Thyroid gland (tissue), 4 donors: ENCODE measurements around the gene ST14.

ENCODE experiments used
- CTCF ChIP-seq, 6 experiments: fragments of 200-600 bp in 3 of 6; fragments of 450-650 bp in 3 of 6; sonication (generic) in 3 of 6; IDR thresholded peaks; one replicate each; pipeline ENCODE4 v1.5.1; 2016 to 2019; ENCODE audit warnings: antibody characterized with exemption in 6 of 6, mild to moderate bottlenecking in 2 of 6, inconsistent platforms in 1 of 6, moderate library complexity in 1 of 6
- POLR2A ChIP-seq, 2 donors: fragments of 450-650 bp; IDR thresholded peaks; one replicate each; pipeline ENCODE4 v1.6.1; 2017; ENCODE audit warnings: antibody characterized with exemption in 2 of 2, mild to moderate bottlenecking in 2 of 2, moderate library complexity in 1 of 2

- TF ChIP-seq CTCF (IDR thresholded peaks at IDR 0.05) = no peak
- TF ChIP-seq POLR2A (IDR thresholded peaks at IDR 0.05) = no peak
These were observed 52.3 kb downstream of the ST14 start for GRCh38 chr11:130211781-130212401.
